ENCODE results near the gene COL2A1.

COL2A1 gene

GRCh38 chr12:47984331-47984801, 19.9 kb downstream of the COL2A1 start:
- no peak for TF ChIP-seq GATA2 (IDR thresholded peaks at IDR 0.05; ENCODE audit: low read depth, low read length)
- no peak for TF ChIP-seq GATA3 (IDR thresholded peaks at IDR 0.05; ENCODE audit: low read depth, low read length)

DNA sequence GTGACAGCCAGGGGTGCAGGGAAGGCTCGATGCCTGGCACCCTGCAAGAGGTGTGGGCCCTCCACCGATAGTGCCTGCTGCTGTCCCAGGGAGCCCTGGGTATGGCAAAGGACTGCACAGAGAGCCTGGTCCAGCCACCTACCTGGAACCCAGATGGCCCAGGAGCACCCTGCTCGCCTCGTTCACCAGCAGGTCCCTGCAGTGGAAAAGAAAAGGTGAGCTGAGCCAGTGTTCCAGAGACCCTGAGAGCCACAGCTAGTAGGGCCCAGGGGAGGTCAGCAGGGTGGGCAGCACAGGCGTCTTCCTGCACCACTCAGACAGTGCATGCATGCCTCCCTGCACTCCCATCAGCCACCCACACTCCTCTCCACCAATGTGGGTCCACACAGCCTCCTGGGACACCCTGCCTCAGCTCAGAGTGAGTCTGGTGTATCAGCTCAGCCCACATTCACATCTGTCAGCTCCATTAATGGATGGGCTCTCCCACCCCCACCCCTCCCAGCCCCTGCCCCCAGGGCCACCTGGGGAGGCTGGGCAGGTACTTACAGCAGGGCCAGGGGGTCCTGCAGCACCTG, 20.6 kb downstream of the COL2A1 start:
- TF ChIP-seq GATA2 (IDR thresholded peaks at IDR 0.05; ENCODE audit: low read depth, low read length) (no peak), GATA3 (IDR thresholded peaks at IDR 0.05; ENCODE audit: low read depth, low read length) (no peak)

DNA sequence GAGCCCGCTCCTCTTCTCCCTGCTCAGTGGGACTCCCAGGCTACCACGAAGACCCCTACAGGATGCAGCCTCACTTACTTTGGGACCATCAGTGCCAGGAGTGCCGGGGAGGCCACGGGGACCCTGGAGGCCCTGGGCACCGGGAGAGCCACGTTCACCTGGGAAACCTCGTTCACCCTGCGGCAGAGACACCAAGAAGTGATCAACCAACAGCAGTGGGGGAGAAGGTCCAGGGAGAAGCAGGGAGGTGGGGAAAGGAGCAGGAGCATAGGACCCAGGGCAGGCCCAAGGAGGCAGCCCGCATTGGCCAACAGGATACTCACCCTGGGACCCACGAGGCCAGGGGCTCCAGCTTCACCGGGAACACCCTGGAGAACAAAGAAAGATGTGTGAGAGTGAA, 21.5 kb downstream of the COL2A1 start:
- no peak for TF ChIP-seq GATA3 (IDR thresholded peaks at IDR 0.05; ENCODE audit: low read depth, low read length)
- TF ChIP-seq GATA2 (IDR thresholded peaks at IDR 0.05; ENCODE audit: low read depth, low read length): no peak

DNA sequence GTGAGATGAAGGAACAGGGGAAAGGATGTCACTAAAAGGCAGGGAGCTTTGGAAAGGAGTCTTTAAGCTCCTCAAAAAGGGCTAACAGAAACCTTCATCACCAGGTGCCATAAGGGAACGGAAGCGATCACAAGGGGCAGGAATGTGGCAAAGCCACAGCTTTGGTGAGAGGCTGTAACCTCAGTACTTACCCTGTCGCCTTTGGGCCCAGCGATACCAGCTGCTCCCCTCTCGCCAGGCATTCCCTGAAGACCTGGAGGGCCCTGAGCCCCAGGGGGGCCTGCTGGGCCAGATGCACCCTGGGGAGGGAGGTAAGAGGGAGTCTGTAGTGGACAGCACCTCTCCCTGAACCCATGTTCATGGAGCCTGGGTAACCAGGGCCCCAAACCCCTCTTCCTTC, 22.0 kb downstream of the COL2A1 start:
- TF ChIP-seq GATA2 (IDR thresholded peaks at IDR 0.05; ENCODE audit: low read depth, low read length) (no peak), GATA3 (IDR thresholded peaks at IDR 0.05; ENCODE audit: low read depth, low read length) (no peak)

DNA sequence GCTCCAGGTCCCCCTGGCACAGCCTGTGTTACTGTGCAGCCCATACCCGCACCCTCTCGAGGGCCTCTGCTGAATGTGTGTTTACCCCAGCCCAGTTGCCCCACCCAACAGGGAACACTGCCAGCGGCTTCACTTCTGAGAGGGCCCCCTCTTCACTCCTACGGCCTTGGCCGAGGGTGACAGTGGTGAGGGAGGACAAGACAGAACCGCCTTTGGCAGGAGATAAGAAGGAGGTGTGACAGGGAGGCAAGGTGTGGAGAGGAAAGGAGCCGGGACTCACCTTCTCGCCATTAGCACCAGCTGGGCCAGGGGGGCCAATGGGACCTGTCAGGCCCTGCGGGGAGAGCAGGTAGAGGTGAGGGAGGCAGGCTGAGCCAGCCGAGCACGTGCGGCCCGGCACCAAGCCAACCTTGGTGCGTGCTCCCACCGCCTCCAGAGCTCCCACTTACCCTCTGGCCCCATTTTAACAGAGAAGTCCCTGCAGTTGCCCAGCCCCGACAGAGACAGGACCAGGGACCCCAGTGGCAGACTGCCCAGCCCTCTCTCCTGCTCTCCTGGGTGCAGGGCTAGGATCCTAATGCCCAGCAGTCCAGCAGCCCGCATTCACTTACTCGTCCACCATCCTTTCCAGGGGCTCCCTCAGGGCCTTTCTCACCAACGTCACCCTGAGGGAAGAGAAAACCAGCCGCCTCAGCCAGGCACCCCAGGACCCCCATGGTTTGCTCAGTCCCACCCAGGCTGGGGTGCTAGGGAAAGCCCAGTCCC, 22.6 kb downstream of the COL2A1 start:
- TF ChIP-seq GATA2 (IDR thresholded peaks at IDR 0.05; ENCODE audit: low read depth, low read length) (no peak), GATA3 (IDR thresholded peaks at IDR 0.05; ENCODE audit: low read depth, low read length) (no peak)

DNA sequence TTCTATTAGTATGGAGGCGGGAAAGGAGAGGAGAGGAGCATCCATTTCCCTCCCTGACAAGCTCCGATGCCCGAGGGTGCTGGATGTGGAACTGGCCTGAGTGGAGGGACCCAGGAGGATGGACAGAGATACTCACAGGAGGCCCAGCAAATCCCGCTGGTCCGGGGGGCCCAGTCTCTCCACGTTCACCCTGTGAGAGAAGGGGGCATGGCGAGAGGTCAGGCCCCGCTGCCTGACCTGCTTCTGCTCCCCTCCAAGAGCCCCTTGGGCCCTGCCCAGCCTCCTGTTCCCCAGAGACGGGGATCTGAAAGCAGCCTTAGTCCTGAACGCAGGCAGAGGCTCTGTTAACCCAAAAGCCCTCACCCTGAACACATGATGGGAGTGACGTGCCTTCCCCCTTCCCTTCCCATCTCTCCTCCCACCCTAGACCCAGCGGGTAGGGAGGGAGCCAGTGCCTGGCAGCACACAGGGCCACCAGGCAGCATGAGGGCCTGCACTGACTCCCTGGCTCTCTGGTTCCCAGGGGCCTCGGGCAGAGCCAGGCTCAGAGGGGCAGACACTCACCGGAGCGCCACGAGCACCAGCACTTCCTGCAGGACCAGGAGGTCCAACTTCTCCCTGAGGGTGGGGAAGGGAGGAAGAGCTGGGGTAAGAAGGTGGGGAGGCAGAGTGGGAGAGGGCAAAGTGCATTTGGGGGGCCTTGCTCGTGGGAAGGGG, 23.3 kb downstream of the COL2A1 start:
- TF ChIP-seq GATA2 (IDR thresholded peaks at IDR 0.05; ENCODE audit: low read depth, low read length) (no peak), GATA3 (IDR thresholded peaks at IDR 0.05; ENCODE audit: low read depth, low read length) (no peak)

- TF ChIP-seq GATA3 (IDR thresholded peaks at IDR 0.05; ENCODE audit: low read depth, low read length) (no peak), GATA2 (IDR thresholded peaks at IDR 0.05; ENCODE audit: low read depth, low read length) (no peak)
Measured at GRCh38 chr12:47980197-47980596, 24.1 kb downstream of the COL2A1 start.

DNA sequence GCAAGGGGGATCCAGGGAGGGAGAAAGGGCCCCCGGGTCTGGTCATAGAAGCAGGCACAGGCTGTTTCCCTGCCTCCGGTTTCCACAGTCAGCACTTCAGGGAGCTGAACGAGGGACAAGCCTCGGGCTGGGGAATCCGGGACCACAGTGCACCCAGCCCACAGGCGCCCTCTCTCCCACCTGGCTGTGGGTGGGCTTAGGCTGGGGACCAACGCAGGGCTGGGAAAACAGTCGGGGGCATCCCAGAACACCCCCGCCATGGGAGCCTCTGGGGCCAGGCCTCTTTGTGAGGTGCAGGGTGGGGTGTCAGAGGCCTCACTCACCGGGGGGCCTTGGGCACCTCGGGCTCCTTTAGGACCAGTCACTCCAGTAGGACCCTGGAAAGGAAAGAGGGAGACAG, 24.6 kb downstream of the COL2A1 start:
- TF ChIP-seq GATA3 (IDR thresholded peaks at IDR 0.05; ENCODE audit: low read depth, low read length): no peak
- no peak for TF ChIP-seq GATA2 (IDR thresholded peaks at IDR 0.05; ENCODE audit: low read depth, low read length)

DNA sequence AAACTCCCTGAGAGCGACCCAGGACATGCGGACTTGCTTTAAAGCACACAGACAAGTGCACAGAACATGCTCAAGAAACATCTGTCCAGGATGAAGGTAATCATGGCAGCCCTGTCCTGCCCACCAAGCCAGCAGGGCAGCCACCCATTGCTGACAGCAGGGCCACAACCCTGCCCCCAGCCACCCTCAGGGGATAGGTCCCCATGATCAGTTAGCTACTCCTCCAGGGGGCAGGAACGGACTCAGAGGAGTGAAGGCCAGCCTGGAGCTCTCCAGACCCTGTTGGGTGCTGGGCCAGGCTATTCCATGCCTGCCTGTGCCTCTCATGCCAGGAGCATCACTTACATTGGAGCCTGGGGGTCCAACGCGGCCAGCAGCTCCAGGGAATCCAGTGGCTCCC, 25.1 kb downstream of the COL2A1 start:
- TF ChIP-seq GATA3 (IDR thresholded peaks at IDR 0.05; ENCODE audit: low read depth, low read length) (no peak), GATA2 (IDR thresholded peaks at IDR 0.05; ENCODE audit: low read depth, low read length) (no peak)

GRCh38 chr12:47978598-47978873, 25.7 kb downstream of the COL2A1 start:
- TF ChIP-seq GATA3 (IDR thresholded peaks at IDR 0.05; ENCODE audit: low read depth, low read length): no peak

GRCh38 chr12:47977772-47978597, 26.3 kb downstream of the COL2A1 start:
- TF ChIP-seq GATA3 (IDR thresholded peaks at IDR 0.05; ENCODE audit: low read depth, low read length): no peak
- TF ChIP-seq GATA2 (IDR thresholded peaks at IDR 0.05; ENCODE audit: low read depth, low read length): no peak

DNA sequence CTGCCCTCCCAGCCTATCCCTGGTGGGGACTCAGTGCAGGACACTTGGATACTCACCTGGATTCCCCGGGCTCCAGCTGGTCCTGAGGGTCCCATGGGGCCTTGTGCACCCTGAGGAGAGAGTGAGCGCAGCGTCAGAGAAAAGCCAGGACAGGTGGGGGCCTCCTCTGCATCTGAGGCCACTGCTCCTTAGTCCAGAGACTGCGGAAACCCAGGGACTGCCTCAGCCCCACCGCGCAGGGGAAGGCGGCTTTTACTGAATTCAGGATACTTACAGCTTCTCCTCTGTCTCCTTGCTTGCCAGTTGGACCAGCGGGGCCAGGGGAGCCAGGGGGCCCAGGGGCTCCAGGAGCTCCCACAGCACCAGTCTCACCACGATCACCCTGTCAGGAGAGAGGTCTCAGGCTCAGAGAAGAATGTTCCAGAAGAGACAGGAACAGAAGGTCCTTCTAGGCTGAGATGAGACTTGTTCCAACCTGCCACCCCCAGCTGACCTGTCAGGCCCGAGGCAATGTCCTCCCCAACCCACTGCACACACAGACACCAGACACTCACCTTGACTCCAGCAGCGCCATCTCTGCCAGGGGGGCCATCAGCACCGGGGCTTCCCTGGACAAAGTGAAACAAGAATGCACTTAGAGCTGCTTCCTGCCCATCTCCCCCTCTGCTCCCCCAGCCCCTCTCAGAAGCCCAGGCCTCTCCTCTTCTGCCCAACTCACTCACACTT, 27.1 kb downstream of the COL2A1 start:
- TF ChIP-seq GATA3 (IDR thresholded peaks at IDR 0.05; ENCODE audit: low read depth, low read length) (no peak), GATA2 (IDR thresholded peaks at IDR 0.05; ENCODE audit: low read depth, low read length) (no peak)

- TF ChIP-seq GATA2 (IDR thresholded peaks at IDR 0.05; ENCODE audit: low read depth, low read length): no peak
- no peak for TF ChIP-seq GATA3 (IDR thresholded peaks at IDR 0.05; ENCODE audit: low read depth, low read length)
Measured at GRCh38 chr12:47975816-47976215, 28.5 kb downstream of the COL2A1 start.

Data from SH-SY5Y (cell line).